GM13976 (cell line): ENCODE data around the gene FRG2C.
A peak's percentile ranks its signal among the peaks of the same experiment; 100 is the strongest.
"Not testable (repeated sequence)": the region's sequence is repeated elsewhere in the genome, so short reads cannot be mapped to it uniquely, and the experiment has no call there.

ENCODE experiments used
- DNase-seq: peaks from one replicate; pipeline ENCODE4 v3.0.0; 2012; ENCODE audit warnings: low spot score
- CTCF ChIP-seq: IDR thresholded peaks from 2 replicates; pipeline ENCODE4 v1.5.1; 2012; ENCODE audit warnings: borderline replicate concordance, mild to moderate bottlenecking; ENCODE audit not compliant: insufficient read depth; ENCODE audit errors: extremely low read depth, missing control alignments, control extremely low read depth
- in situ Hi-C: fragments of 300-500 bp; cut with MboI; formaldehyde crosslinking; loops from one replicate; pipeline ENCODE4 v1.12.0; 2022; ENCODE audit warnings: low sequenced_read_pairs, mixed read lengths, inconsistent platforms; ENCODE audit not compliant: unreplicated experiment

Gene FRG2C

GRCh38 chr3:75664028-75664427, at the start of gene FRG2C:
Gene FRG2C, plus strand, starts transcription at chr3:75664328. Its CDS starts 52 bp downstream, at chr3:75664380.
- in situ Hi-C loops, DNase-seq: not testable (repeated sequence)

GRCh38 chr3:75618666-75619305, 45.3 kb upstream of the FRG2C start:
- DNase-seq, in situ Hi-C loops: not testable (repeated sequence)

- not testable (repeated sequence) for DNase-seq
Measured at GRCh38 chr3:75619481-75620031, 44.6 kb upstream of the FRG2C start.

GRCh38 chr3:75621772-75622171, 42.4 kb upstream of the FRG2C start:
- in situ Hi-C loops, DNase-seq: not testable (repeated sequence)

More at GRCh38 chr3:75619481-75620031, 44.6 kb upstream of the FRG2C start:
- in situ Hi-C loops = not testable (repeated sequence)

- in situ Hi-C loops, DNase-seq: not testable (repeated sequence)
Measured at GRCh38 chr3:75623656-75624055, 40.5 kb upstream of the FRG2C start.

- in situ Hi-C loops = not testable (repeated sequence)
Measured at GRCh38 chr3:75630887-75631535, 33.1 kb upstream of the FRG2C start.

GRCh38 chr3:75631541-75631940, 32.6 kb upstream of the FRG2C start:
- in situ Hi-C loops = no loop called here
- DNase-seq = no peak

More at GRCh38 chr3:75630887-75631535, 33.1 kb upstream of the FRG2C start:
- DNase-seq = not testable (repeated sequence)

GRCh38 chr3:75638947-75639346, 25.2 kb upstream of the FRG2C start:
- DNase-seq, in situ Hi-C loops: not testable (repeated sequence)

More at GRCh38 chr3:75631541-75631940, 32.6 kb upstream of the FRG2C start:
- TF ChIP-seq CTCF = no peak

GRCh38 chr3:75641107-75641517, 23.0 kb upstream of the FRG2C start:
- DNase-seq, in situ Hi-C loops: not testable (repeated sequence)

- TF ChIP-seq CTCF = peak; percentile 11
- DNase-seq, in situ Hi-C loops: not testable (repeated sequence)
Measured at GRCh38 chr3:75643031-75643800, 20.9 kb upstream of the FRG2C start.

- DNase-seq, in situ Hi-C loops: not testable (repeated sequence)
Measured at GRCh38 chr3:75645548-75645947, 18.6 kb upstream of the FRG2C start.
